Stimulated activated CD8-positive, alpha-beta memory T cell treated with anti-CD3 and anti-CD28 coated beads, Interleukin-15, amount 100 ng/mL, for 48 hours (primary cell): ENCODE results near the gene SLC16A4.

Source experiments
- DNase-seq, 2 donors: peaks; one replicate each; pipeline ENCODE4 v3.0.0-alpha.2; 2020; ENCODE audit warnings: low read depth in 2 of 2

The SLC16A4 gene

GRCh38 chr1:110356379-110356778 is 34.4 kb downstream of the SLC16A4 start:
- DNase-seq: no peak

DNA sequence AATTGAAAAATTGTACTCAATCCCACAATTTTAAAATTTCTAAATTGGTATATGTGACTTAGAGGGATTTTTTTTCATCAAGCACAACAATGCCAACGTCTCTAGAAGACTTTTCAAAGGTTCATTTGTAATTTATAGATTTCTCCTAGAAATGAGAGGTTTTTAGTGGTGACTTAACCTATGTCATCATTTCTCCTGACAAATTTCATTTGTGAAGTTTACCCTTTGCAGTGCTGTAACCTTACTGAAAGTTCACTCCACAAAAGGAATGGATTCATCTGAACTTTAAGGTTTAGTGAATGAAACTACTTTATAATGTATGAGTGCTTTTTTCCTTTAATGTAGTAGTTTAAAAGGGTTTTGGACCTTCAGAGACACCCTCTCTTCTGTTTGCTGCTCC is 35.5 kb downstream of the SLC16A4 start:
- DNase-seq: no peak

DNA sequence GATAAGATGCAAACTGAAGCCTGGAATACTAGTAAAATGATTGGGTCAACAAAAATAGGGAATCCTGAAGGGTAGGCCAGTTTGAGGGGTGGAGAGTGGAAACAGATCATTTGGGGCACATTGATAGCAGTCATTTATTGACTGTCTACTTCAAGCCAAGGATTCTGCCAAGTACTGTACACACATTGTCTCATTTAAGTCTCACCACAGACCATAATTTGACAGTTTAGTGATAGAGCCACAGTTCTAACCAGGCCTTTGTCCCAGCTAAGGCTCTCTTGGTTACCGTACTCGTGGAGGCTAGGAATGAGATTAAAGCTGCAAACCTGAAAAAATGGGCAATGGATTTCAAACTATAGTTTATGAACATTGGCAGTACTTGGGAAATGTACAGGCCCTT is 40.5 kb downstream of the SLC16A4 start:
- DNase-seq: no peak

DNA sequence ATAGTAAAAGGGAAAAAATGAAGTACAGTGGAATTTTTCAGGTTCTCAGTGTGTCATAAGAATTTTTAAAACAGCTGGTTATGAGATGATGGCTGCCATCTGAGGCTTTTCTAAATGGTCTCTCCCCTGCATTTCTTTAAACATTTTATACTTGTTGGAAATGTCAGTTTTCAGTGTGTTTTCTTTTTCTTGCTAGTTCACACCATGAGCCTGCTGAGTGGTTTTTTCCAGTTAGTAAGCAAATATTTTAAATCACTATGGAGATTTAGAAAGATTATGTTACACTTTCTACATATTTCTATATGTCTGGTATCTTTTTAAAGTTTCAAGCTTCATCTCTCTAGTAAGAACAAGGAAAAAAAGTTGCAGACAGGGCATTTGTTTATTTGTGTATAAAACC is 42.1 kb downstream of the SLC16A4 start:
- no peak for DNase-seq

- DNase-seq: no peak
Measured at GRCh38 chr1:110348050-110348449, 42.8 kb downstream of the SLC16A4 start.

DNA sequence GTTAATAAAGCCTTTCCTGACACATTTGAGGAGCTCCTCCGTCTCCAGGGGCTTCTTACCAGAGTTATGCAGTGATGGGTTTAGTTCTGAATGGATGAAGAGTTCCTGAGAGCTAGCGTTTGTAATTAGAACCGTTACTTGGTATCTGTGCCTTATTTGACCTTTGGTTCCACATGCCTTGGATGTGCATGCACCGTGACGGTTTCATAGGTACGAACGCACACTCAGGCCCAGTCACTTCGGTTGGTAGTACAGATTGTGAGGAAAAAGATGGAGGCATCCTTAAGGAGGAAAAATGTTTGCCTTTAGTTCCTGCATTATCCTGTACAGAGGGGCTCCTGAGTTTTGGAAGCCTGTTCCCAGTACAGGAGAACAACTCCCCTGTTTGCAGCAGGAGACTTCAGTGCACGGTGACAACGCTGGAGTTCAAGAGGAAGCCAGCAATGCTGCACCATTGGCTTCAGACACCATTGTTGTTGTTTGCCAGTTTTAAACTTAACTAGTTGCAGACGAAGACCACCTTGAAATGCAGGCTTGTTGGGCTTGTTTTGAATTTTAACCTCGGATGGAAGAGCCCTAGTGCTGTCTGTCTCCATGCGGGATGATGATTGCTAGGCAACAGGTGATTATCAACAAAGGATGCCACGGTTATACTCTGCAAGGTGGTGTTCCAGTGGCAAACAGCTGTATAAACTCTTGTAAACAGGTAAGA is 43.5 kb downstream of the SLC16A4 start:
- DNase-seq: no peak

- no peak for DNase-seq
Measured at GRCh38 chr1:110346690-110347089, 44.1 kb downstream of the SLC16A4 start.

GRCh38 chr1:110345480-110345879 is 45.3 kb downstream of the SLC16A4 start:
- no peak for DNase-seq

- DNase-seq: no peak
Measured at GRCh38 chr1:110344152-110344551, 46.7 kb downstream of the SLC16A4 start.

GRCh38 chr1:110343249-110343648 is 47.6 kb downstream of the SLC16A4 start:
- DNase-seq: no peak

GRCh38 chr1:110341872-110342331 is 48.9 kb downstream of the SLC16A4 start:
- no peak for DNase-seq

DNA sequence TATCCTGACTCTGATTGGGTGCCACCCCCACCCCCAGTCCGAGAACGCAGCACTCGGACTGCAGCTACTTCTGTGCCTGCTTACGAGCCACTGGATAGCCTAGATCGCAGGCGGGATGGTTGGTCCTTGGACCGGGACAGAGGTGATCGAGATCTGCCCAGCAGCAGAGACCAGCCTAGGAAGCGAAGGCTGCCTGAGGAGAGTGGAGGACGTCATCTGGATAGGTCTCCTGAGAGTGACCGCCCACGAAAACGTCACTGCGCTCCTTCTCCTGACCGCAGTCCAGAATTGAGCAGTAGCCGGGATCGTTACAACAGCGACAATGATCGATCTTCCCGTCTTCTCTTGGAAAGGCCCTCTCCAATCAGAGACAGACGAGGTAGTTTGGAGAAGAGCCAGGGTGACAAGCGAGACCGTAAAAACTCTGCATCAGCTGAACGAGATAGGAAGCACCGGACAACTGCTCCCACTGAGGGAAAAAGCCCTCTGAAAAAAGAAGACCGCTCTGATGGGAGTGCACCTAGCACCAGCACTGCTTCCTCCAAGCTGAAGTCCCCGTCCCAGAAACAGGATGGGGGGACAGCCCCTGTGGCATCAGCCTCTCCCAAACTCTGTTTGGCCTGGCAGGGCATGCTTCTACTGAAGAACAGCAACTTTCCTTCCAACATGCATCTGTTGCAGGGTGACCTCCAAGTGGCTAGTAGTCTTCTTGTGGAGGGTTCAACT is 49.5 kb downstream of the SLC16A4 start:
- no peak for DNase-seq

GRCh38 chr1:110340207-110340468 is 50.7 kb downstream of the SLC16A4 start:
- DNase-seq: no peak

DNA sequence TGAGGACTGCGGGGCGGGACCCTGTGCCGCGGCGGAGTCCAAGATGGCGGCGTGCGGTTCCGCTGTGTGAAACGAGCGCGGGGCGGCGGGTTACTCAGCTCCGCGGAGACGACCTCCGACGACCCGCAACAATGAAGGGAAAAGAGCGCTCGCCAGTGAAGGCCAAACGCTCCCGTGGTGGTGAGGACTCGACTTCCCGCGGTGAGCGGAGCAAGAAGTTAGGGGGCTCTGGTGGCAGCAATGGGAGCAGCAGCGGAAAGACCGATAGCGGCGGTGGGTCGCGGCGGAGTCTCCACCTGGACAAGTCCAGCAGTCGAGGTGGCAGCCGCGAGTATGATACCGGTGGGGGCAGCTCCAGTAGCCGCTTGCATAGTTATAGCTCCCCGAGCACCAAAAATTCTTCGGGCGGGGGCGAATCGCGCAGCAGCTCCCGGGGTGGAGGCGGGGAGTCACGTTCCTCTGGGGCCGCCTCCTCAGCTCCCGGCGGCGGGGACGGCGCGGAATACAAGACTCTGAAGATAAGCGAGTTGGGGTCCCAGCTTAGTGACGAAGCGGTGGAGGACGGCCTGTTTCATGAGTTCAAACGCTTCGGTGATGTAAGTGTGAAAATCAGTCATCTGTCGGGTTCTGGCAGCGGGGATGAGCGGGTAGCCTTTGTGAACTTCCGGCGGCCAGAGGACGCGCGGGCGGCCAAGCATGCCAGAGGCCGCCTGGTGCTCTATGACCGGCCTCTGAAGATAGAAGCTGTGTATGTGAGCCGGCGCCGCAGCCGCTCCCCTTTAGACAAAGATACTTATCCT is 51.2 kb downstream of the SLC16A4 start:
- peak; percentile 40 to 59 for DNase-seq

GRCh38 chr1:110338886-110339406 is 51.9 kb downstream of the SLC16A4 start, which contains the start of gene RBM15:
TSS of gene RBM15 (plus strand) at chr1:110339377. CDS start at chr1:110339406, 29 bp downstream.
- DNase-seq: peak; percentile 92 to 93

GRCh38 chr1:110338309-110338885 is 52.4 kb downstream of the SLC16A4 start:
- peak; percentile 89 to 90 for DNase-seq

DNA sequence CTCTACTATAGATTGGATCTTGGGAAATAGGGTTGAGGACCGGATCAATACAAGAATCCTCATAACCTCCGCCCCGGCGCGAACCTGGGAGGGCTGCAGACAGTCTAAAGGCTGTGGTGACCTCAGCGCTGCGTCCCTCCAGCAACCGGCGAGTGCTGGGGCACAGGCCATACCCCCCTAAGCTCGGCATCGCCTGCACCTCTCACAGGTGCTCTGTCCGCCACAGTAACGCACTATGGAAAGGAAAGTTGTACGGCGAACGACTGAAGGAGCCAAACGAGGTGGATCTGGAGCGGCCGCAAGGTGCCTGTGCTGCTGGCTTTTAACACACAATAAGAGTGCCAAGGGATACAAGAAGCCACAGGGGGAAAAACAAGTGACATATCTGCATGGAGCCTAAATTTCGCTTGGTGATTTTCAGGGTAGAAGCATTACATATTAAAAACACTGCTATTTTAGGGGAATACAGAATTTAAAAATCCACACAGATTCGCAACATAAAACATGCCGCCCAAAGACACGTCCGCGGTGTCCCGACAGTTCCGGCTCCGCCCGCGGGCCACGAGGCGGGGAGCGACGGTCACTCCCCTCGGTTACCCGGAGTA is 53.0 kb downstream of the SLC16A4 start:
- DNase-seq: peak; percentile 20 to 36

GRCh38 chr1:110336300-110337039 is 54.4 kb downstream of the SLC16A4 start:
- no peak for DNase-seq

GRCh38 chr1:110335265-110335664 is 55.6 kb downstream of the SLC16A4 start:
- no peak for DNase-seq

DNA sequence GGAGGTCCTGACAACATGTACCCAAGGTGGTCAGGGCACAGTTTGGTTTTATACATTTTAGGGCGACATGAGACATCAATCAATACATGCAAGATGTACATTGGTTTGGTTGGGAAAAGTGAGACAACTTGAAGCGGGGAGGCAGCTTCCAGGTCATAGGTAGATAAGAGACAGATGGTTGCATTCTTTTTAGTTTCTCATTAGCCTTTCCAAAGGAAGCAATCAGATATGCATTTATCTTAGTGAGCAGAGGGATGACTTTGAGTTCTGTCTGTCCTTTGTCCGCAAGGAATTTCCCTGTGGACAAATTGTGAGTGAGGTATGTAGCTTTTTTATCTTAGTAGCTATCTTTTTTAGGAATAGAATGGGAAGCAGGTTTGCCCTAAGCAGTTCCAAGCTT is 62.1 kb downstream of the SLC16A4 start:
- no peak for DNase-seq

DNA sequence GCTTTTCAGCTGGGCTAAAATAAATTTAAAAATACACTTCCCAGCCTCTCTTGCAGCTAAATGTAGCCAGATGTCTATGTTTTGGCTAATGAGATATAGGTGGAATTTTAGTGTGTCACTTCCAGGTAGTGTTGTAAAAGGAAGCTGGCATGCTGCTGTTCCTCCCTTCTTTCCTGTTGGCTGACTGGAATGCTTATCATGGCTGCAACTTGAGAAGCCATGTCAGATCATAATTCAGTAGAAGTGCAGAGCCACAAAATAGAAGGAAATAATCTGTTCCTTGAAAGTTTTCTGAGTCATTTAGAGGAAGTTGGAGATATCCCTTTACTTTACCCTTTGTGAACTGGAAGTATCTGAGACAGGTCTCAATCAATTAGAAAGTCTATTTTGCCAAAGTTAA is 62.6 kb downstream of the SLC16A4 start:
- DNase-seq: no peak
